ENCODE results near the gene METTL1.

DNA sequence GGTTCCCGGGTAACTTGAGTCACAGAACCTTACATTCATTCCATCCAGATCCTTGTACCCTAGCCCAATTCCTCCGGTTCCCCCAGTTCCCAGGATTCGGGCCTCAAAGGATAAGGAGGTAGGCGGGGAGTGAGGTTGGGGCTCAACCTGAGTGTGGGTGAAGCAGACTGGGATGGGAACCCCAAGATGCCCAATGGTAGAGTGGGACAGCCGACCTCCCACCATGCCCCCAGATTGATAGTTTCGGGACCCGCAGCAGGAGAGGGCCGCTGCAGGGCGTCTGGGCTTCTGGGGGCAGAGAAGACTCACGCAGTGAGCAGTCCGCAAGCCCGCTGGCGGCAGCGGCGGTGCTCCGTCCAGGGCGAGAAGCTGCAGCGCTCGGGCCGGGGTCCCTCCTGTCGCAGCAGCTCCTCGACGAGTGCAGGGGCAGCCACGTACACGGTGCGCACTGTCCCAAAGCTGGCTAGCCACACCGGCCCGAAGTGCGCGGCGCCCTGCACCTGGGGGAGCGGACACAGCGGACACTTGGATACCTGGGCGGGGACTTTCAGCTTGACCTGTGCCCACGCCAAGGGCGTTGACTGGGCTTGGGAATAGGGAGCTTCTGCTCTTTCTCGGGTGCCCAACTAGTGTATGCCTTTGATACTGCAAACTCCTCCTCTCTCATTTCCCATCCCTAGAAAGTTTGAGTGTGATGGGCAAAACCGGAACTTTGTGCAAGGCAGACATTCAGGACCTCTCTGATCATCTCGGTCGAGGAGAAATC, 6.0 kb downstream of the METTL1 start:
- TF ChIP-seq, protein P1, sequence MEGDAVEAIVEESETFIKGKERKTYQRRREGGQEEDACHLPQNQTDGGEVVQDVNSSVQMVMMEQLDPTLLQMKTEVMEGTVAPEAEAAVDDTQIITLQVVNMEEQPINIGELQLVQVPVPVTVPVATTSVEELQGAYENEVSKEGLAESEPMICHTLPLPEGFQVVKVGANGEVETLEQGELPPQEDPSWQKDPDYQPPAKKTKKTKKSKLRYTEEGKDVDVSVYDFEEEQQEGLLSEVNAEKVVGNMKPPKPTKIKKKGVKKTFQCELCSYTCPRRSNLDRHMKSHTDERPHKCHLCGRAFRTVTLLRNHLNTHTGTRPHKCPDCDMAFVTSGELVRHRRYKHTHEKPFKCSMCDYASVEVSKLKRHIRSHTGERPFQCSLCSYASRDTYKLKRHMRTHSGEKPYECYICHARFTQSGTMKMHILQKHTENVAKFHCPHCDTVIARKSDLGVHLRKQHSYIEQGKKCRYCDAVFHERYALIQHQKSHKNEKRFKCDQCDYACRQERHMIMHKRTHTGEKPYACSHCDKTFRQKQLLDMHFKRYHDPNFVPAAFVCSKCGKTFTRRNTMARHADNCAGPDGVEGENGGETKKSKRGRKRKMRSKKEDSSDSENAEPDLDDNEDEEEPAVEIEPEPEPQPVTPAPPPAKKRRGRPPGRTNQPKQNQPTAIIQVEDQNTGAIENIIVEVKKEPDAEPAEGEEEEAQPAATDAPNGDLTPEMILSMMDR (conservative IDR thresholded peaks at IDR 0.05; ENCODE audit: low read length), result no peak
- TF ChIP-seq EZH2phosphoT487 (IDR thresholded peaks at IDR 0.05; ENCODE audit: borderline replicate concordance), result no peak

All from Loucy (cell line).